ENCODE measurements around the gene RNF44.
"Not testable (repeated sequence)": the region's sequence is repeated elsewhere in the genome, so short reads cannot be mapped to it uniquely, and the experiment has no call there.

RNF44 gene

GRCh38 chr5:176560364-176560763 lies 23.2 kb upstream of the RNF44 start:
- H3K27me3 Mint-ChIP-seq (ENCODE audit: low read depth, poor library complexity) = peaks cover 10% of the 10 kb centered on the region
- no peaks in the 10 kb centered on the region for H3K36me3 Mint-ChIP-seq (ENCODE audit: low read depth)
- peaks cover 4% of the 10 kb centered on the region for H3K9me3 Mint-ChIP-seq
- H3K4me1 Mint-ChIP-seq = peaks cover 16% of the 10 kb centered on the region
- TF ChIP-seq, protein P1, sequence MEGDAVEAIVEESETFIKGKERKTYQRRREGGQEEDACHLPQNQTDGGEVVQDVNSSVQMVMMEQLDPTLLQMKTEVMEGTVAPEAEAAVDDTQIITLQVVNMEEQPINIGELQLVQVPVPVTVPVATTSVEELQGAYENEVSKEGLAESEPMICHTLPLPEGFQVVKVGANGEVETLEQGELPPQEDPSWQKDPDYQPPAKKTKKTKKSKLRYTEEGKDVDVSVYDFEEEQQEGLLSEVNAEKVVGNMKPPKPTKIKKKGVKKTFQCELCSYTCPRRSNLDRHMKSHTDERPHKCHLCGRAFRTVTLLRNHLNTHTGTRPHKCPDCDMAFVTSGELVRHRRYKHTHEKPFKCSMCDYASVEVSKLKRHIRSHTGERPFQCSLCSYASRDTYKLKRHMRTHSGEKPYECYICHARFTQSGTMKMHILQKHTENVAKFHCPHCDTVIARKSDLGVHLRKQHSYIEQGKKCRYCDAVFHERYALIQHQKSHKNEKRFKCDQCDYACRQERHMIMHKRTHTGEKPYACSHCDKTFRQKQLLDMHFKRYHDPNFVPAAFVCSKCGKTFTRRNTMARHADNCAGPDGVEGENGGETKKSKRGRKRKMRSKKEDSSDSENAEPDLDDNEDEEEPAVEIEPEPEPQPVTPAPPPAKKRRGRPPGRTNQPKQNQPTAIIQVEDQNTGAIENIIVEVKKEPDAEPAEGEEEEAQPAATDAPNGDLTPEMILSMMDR (IDR thresholded peaks at IDR 0.05) = no peak
- H3K27ac Mint-ChIP-seq = no peak overlapping the region
- no peak for DNase-seq
- H3K4me3 Mint-ChIP-seq = no peak overlapping the region

GRCh38 chr5:176559683-176560082 lies 22.5 kb upstream of the RNF44 start:
- TF ChIP-seq, protein P1 (IDR thresholded peaks at IDR 0.05) = no peak
- Mint-ChIP-seq H3K27me3 (ENCODE audit: low read depth, poor library complexity) (peaks cover 10% of the 10 kb centered on the region), H3K4me3 (no peak overlapping the region), H3K36me3 (ENCODE audit: low read depth) (no peaks in the 10 kb centered on the region), H3K4me1 (peaks cover 21% of the 10 kb centered on the region), H3K9me3 (peaks cover 4% of the 10 kb centered on the region), H3K27ac (no peak overlapping the region)
- no peak for DNase-seq

DNA sequence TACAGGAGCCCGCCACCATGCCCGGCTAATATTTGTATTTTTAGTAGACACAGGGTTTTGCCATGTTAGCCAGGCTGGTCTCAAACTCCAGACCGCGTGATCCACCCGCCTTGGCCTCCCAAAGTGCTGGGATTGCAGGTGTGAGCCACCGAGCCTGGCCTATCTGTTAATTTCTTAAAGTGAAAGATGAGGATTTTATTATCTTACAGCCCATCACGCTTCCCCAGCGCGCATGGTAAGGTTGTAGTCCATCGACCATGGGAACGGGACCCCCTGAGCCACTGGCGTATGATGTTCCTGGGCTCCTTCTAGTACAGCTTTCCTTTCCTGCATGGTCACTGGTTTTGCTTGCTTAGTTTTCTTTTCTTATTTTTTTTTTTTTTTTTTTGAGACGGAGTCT lies 20.6 kb upstream of the RNF44 start:
- peaks cover 38% of the 10 kb centered on the region for H3K4me1 Mint-ChIP-seq
- H3K27me3 Mint-ChIP-seq (ENCODE audit: low read depth, poor library complexity) = peaks cover 12% of the 10 kb centered on the region

GRCh38 chr5:176553260-176554085 lies 16.3 kb upstream of the RNF44 start:
- TF ChIP-seq, protein P1 (IDR thresholded peaks at IDR 0.05) = no peak
- Mint-ChIP-seq H3K27me3 (ENCODE audit: low read depth, poor library complexity) (peaks cover 4% of the 10 kb centered on the region), H3K4me3 (no peak overlapping the region), H3K9me3 (no peaks in the 10 kb centered on the region), H3K4me1 (peaks cover 44% of the 10 kb centered on the region), H3K36me3 (ENCODE audit: low read depth) (no peaks in the 10 kb centered on the region), H3K27ac (no peak overlapping the region)
- DNase-seq = no peak

More for the DNA sequence above, 20.6 kb upstream of the RNF44 start:
- TF ChIP-seq, protein P1 (IDR thresholded peaks at IDR 0.05) = no peak
- no peak for DNase-seq
- H3K27ac Mint-ChIP-seq = no peak overlapping the region
- H3K36me3 Mint-ChIP-seq (ENCODE audit: low read depth) = no peaks in the 10 kb centered on the region
- H3K4me3 Mint-ChIP-seq = no peak overlapping the region
- H3K9me3 Mint-ChIP-seq = peaks cover 4% of the 10 kb centered on the region

GRCh38 chr5:176552332-176552869 lies 15.2 kb upstream of the RNF44 start:
- H3K4me1 Mint-ChIP-seq = peaks cover 44% of the 10 kb centered on the region
- TF ChIP-seq, protein P1 (IDR thresholded peaks at IDR 0.05) = no peak
- H3K4me3 Mint-ChIP-seq = no peak overlapping the region
- H3K36me3 Mint-ChIP-seq (ENCODE audit: low read depth) = no peaks in the 10 kb centered on the region
- peaks cover 4% of the 10 kb centered on the region for H3K27me3 Mint-ChIP-seq (ENCODE audit: low read depth, poor library complexity)
- no peak overlapping the region for H3K27ac Mint-ChIP-seq
- H3K9me3 Mint-ChIP-seq = no peaks in the 10 kb centered on the region
- no peak for DNase-seq

- H3K27me3 Mint-ChIP-seq (ENCODE audit: low read depth, poor library complexity); DNase-seq; H3K4me3 Mint-ChIP-seq; H3K27ac Mint-ChIP-seq; H3K36me3 Mint-ChIP-seq (ENCODE audit: low read depth); H3K9me3 Mint-ChIP-seq: not testable (repeated sequence)
- peaks cover 38% of the 10 kb centered on the region for H3K4me1 Mint-ChIP-seq
Measured at GRCh38 chr5:176550937-176551336, 13.7 kb upstream of the RNF44 start.
